HG03196 (cell line): ENCODE measurements around the gene ERI3.
"Not testable (repeated sequence)": the region's sequence is repeated elsewhere in the genome, so short reads cannot be mapped to it uniquely, and the experiment has no call there.

Experiments
- ATAC-seq: cut with Tn5 transposase; IDR thresholded peaks from one replicate; pipeline ENCODE4 v1.9.1; 2021; ENCODE audit not compliant: unreplicated experiment

ERI3 gene

DNA sequence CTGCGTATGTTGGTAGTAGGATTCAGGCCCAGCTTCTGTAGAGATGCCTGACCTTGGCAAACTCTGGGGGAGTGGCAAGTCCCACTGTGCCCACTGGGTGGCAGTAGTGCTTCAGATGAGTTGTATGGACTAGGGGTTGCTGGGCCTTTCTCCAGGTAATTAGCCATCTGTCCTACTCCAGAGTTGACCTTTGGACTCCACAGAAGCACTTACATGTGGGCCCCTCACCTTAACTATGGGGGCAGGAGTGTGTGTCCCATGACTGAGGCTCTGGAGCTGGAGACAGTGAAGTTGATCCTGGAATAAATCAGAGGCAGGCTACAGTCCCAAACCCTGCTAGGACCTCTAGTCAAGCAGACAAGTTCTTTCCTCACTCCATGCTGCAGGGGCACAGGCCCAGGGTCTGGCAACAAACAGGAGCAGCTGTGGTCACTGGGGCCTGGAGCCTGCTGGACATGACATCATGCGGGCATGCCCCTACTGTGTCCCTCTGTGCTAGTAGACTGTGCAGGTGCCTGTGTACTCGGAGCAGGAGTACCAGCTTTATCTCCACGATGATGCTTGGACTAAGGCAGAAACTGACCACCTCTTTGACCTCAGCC is 137.1 kb downstream of the ERI3 start:
- no peak for ATAC-seq

DNA sequence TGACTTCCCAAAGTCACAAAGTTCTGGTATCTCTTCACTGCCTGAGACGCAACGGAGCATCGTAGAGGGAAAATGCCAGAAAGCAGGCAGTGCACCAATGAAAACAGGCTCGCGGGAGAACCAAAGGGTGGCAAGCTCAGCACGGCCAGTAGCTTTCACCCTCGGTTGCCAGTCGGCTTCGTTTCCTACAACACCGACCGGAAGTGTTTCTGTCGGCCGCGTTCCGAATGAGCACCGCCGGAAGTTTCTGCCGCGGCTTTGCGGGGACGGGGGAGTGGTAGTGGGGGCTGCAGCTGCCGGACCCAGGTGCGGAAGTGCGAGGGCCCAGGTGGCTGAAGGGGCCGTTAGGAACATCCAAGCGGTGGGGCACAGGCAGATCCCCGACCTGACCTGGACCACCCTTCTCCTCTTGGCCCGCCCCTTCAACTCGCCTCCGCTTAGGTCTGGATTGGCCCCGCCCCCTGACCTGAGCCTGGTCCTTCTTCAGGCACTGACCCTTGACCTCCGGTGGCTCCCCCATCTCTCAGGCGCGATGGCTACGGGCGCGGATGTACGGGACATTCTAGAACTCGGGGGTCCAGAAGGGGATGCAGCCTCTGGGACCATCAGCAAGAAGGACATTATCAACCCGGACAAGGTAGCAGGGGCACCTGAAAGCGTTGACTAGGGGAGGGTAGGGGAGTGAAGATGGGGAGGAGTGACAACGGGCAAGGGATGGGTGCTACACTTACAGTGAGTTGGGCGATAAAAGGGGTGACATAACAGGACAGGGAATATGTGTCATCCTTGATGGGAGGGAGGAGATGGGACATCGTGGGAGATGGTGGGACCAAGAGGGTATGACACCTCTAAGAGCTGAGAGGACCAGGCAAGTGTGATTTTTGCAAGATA is 141.6 kb downstream of the ERI3 start, which contains the start of gene DMAP1:
DMAP1 (plus strand) TSS at position 250 of the 891 bp plus-strand sequence; CDS start at position 533, 283 bp downstream.
- peak; percentile 49 for ATAC-seq

DNA sequence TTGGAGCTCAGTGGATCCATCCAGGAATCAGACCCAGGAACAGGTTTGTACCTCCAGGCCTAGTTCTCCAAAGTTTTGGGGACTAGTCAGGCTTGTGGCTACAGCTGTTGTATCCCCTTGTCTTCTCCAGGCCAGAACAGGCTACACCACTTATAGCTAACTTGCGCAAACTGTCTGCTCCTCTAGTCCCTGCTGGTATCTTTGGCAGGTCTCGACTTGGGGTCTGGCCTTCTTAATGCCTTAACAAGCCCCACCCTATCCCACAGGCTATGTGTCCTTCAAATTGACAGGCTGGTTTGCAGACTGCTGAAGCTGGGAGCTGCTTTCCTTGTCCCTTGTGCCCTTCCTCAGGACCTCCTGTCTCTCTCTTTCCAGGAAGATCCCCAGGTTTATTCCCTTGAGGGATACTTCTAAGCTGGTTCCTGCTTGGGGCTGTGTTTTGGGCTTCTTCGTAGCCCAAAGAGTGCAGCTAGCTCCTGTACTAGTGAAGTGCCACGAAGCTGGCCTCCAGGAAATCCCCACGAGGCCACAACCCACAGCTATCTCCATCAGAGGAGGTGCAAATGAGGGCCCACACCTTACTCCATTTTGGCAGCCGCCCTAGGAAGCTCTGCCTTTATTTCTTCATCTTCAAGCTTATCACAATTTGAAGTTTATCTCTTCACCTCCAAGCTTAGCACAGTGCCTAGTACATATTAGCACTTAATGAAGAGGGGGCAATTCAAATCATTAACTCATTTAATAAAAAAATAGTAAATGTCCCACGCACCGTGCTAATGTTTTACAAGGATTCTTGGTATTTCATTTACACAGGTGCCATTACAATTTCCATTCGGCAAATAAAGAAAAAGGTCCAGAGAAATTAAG is 142.5 kb downstream of the ERI3 start:
- no peak for ATAC-seq

DNA sequence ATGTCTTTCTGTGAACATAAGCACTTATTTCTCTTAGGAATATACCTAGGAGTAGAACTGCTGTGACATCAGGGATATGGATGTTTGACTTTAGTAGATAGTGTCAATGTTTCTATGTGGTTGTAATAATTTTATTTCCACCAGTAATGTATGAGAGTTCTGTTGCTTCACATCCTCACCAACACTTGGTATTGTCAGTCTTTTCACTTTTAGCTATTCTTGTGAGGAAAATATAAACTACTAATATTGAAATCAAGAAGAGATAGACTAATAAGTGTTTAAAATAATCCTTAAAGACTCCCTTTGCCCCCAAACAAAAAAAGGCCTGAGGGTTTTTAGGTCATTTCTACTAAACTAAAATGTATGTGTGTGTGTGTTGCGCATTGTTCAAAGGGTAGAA is 144.5 kb downstream of the ERI3 start:
- ATAC-seq: no peak

DNA sequence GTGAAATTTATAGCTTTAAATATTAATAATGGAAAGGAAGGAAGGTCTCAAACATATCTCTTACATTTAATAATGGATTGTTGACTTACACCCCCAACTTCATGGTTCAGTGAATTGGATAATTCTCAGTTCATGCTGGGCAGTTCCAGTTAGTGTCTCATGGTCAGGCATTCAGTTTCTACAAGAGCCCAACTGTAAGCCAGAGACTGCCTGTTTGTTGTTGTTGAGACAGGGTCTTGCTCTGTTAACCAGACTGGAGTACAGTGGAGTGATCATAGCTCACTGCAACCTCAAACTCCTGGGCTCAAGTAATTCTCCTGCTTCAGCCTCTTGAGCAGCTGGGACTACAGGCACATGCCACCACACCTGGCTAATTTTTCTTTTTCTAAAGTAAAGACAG is 146.8 kb downstream of the ERI3 start:
- no peak for ATAC-seq

DNA sequence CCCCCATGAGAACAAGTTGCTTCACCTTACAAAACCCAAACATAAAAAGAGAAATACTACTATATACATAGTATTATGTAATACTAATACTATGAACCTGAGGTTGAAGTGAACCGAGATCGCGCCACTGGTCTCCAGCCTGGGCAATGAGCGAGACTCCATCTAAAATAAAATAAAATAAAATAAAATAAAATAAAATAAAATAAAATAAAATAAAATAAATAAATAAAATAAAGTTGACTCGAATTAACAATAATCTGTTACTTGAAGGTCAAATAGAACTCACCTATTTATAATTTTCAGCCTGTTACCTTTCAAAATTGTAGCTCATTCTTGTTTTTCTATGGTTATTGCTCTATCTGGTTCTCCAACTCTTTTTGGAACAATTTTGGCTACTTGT is 148.5 kb downstream of the ERI3 start:
- ATAC-seq: not testable (repeated sequence)

DNA sequence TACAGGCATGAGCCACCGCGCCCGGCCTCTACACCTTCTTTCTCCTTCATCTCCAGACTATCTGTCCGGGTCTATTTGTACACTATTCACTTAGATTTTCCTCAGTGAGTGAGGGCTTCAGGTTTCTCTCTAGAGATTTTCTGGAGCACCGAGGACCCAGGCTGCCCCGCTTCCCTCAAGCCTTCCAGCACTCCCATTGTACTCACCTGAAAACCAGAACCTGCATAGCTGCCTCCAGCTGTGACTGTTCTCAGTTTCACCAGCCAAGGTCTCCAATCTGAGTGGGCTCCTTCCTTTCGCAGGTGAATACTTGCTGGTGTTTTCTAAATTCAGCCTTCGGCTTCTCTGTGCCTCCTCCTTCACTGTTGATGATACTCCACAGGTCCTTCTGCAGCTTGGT is 154.7 kb downstream of the ERI3 start:
- ATAC-seq: no peak

DNA sequence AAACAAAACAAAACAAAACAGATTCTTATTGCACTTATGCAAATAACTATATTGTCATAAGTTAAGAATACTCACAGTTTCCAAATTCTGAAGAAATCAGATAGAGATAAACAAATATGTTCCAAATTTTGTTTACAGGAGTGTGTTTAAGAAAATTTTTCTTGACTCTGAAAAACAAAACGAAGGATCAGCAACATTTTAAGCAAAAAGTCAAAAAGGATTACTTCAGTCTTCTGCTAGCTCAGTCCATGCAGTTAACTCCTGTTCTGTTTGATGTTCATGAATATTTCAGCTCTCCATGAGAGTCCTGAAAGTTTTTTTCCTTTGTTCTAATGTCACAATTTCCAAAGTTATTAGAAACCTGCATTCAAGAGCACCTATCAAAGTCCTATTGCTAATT is 180.4 kb downstream of the ERI3 start:
- ATAC-seq: no peak
